Kidney (tissue), 14 donors: ENCODE data around the gene C2CD3. TPM values are rescaled to one million over a fixed set of nuclear protein-coding genes. Genes with fewer than 3 reads are reported as not detected.

Source experiments
- DNase-seq, 5 donors: peaks; one replicate each; pipeline ENCODE4 v3.0.0-alpha.2; 2013 to 2020
- FAIRE-seq: peaks from 2 replicates; lab custom pipeline; 2012; peaks lifted over from hg19 to GRCh38; lab: Jason Lieb, UNC
- H3K27ac ChIP-seq, 2 donors: one replicate each; pipeline ENCODE4 v1.7.0; 2013; ENCODE audit warnings: low read depth in 2 of 2, low read length in 2 of 2, inconsistent platforms in 1 of 2
- H3K27me3 ChIP-seq: one replicate; pipeline ENCODE4 v1.7.1; 2013; ENCODE audit warnings: low read length, inconsistent platforms; ENCODE audit not compliant: control insufficient read depth, insufficient read depth
- H3K36me3 ChIP-seq, 3 donors: one replicate each; pipeline versions ENCODE4 v1.7.0 to v1.7.1; 2013; ENCODE audit warnings: low read length in 3 of 3, control low read depth in 1 of 3, inconsistent platforms in 1 of 3; ENCODE audit not compliant: insufficient read depth in 3 of 3, control insufficient read depth in 2 of 3
- H3K4me1 ChIP-seq, 3 donors: one replicate each; pipeline versions ENCODE4 v1.7.0 to v1.7.1; 2013; ENCODE audit warnings: low read length in 3 of 3, inconsistent platforms in 1 of 3, low read depth in 1 of 3; ENCODE audit not compliant: control insufficient read depth in 2 of 3, insufficient read depth in 2 of 3
- H3K4me3 ChIP-seq, 3 donors: one replicate each; pipeline versions ENCODE4 v1.7.0 to v1.8.1; 2013; ENCODE audit warnings: low read length in 3 of 3, control low read depth in 1 of 3, inconsistent platforms in 1 of 3
- H3K9ac ChIP-seq, 3 donors: one replicate each; pipeline versions ENCODE4 v1.7.0 to v1.7.1; 2013; ENCODE audit warnings: low read length in 3 of 3, control low read depth in 1 of 3, inconsistent platforms in 1 of 3
- H3K9me3 ChIP-seq, 3 donors: one replicate each; pipeline versions ENCODE4 v1.7.0 to v1.7.1; 2013; ENCODE audit warnings: low read length in 3 of 3, control low read depth in 1 of 3, inconsistent platforms in 1 of 3; ENCODE audit not compliant: control insufficient read depth in 2 of 3, insufficient read depth in 1 of 3
- intact Hi-C: fragments of 100-400 bp; cut with DNase I; formaldehyde crosslinking; loops from one replicate; pipeline ENCODE4 v1.11.1; 2022
- polyA plus RNA-seq: library from polyadenylated mRNA; stranded (reverse); fragments of 350-450 nt; fragmentation: Illumina TruSeq; extraction: RNeasy Lipid Tissue Mini Kit (QIAGEN cat#74804); gene quantifications from one replicate; pipeline ENCODE4 v1.2.3, GENCODE V29; 2014; ENCODE audit warnings: low read depth, low replicate concordance; ENCODE audit not compliant: insufficient read depth
- total RNA-seq: library from RNA; stranded (reverse); fragmentation: NEBNext Ultra II Directional; extraction: Animal tissue kit (Norgen Biotek cat#: 25700); gene quantifications from one replicate; pipeline ENCODE4 v1.2.1, GENCODE V29; 2021
- TF ChIP-seq, protein P1 (sequence below): IDR thresholded peaks from 3 replicates; pipeline ENCODE4 v1.5.1; 2012; ENCODE audit warnings: mild to moderate bottlenecking, moderate library complexity, borderline replicate concordance; ENCODE audit not compliant: insufficient read depth; ENCODE audit errors: extremely low read depth
- donor health status: control.
- donor health status: control.
- donor health status: control.
- donor health status: control.
- donor health status: control.
- donor health status: DM: yes; HTN: yes; CAD: no.
- donor health status: Normal renal cell carcinoma (clear cell type).

Gene C2CD3
- total and polyA plus RNA-seq, 2 donors from 2014 or later: 5.6 to 28.7 TPM

DNA sequence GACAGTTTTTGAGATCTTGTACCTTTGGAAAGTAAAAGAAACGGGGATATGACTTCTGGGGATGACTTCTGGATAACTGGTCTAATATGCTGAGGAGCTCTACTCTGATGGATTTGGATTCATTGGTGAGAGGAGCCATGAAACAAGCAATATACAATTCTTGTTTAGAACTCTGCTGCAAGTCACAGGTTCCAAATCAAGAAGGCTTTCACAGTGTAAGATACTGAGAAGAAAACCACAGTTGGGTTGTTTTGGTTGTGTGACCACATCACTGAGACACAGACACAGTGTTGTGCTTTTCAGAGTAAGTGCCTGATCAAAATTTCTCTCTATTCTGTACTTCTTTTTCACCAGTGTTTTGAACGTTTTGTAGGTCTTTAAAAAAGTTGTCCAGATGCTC is 175.1 kb downstream of the C2CD3 start:
- intact Hi-C loops: no loop called here

DNA sequence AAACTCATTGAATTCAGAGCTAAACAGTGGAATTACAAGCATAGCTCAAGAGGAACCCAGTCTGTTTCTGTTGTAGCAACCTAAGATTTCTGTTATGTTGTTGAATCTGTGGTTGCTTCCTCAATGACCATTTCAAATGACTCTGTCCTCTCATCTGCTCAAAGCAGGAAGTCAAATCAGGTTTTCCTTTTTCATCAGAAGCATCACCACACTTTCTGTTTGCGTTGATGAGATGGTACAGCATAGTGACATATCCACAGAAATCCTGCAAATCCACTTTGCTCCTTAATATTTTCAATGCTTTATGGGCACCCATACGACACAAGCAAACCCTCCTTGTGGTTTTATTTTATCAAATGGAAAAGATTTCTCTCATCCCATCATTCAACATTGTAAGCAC is 175.6 kb downstream of the C2CD3 start:
- Histone ChIP-seq H3K9me3 (no peaks in the 10 kb centered on the region), H3K4me3 (no peak overlapping the region), H3K9ac (no peak overlapping the region), H3K36me3 (no peaks in the 10 kb centered on the region), H3K27ac (no peak overlapping the region), H3K4me1 (no peaks in the 10 kb centered on the region), H3K27me3 (no peaks in the 10 kb centered on the region)
- intact Hi-C loops: no loop called here
- DNase-seq: no peak
- TF ChIP-seq, protein P1, sequence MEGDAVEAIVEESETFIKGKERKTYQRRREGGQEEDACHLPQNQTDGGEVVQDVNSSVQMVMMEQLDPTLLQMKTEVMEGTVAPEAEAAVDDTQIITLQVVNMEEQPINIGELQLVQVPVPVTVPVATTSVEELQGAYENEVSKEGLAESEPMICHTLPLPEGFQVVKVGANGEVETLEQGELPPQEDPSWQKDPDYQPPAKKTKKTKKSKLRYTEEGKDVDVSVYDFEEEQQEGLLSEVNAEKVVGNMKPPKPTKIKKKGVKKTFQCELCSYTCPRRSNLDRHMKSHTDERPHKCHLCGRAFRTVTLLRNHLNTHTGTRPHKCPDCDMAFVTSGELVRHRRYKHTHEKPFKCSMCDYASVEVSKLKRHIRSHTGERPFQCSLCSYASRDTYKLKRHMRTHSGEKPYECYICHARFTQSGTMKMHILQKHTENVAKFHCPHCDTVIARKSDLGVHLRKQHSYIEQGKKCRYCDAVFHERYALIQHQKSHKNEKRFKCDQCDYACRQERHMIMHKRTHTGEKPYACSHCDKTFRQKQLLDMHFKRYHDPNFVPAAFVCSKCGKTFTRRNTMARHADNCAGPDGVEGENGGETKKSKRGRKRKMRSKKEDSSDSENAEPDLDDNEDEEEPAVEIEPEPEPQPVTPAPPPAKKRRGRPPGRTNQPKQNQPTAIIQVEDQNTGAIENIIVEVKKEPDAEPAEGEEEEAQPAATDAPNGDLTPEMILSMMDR: no peak
- no peak for FAIRE-seq

More for the DNA sequence above, 175.1 kb downstream of the C2CD3 start:
- Histone ChIP-seq H3K4me3 (no peak overlapping the region), H3K36me3 (no peaks in the 10 kb centered on the region), H3K4me1 (no peaks in the 10 kb centered on the region), H3K27ac (no peak overlapping the region), H3K9me3 (no peaks in the 10 kb centered on the region), H3K27me3 (no peaks in the 10 kb centered on the region), H3K9ac (no peak overlapping the region)
- no peak for DNase-seq
- no peak for FAIRE-seq
- TF ChIP-seq, protein P1: no peak

DNA sequence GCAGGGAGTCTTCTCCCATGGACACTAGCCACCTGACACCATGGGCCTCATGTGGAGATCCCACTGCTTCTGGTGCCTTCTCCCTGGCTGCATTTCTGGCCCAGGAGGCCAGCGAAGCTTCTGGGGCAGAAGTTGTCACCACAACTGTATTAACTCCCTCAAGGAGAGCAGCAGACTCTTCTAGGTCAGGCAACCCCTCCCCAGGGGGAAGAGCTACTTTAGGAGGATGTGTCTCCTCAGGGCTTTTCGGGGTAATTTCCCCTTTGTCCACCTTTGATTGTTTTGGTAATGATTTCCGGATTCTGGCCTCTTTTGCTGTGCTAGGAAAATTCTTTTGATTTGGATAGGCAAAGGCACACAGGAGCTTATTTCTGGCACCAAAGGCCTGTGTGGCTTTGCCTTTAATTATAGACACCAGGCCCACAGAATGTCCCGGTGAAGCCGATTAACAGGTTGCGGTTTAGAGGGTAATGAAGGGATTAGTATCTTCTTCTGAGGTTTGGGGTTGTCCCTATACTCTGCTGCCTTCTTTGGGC is 179.3 kb downstream of the C2CD3 start:
- H3K9ac ChIP-seq: no peak overlapping the region
- H3K9me3 ChIP-seq: no peaks in the 10 kb centered on the region
- TF ChIP-seq, protein P1: no peak
- H3K27me3 ChIP-seq: no peaks in the 10 kb centered on the region
- DNase-seq (peak in 2 of 5 donors; percentile 11 to 22), FAIRE-seq (no peak)
- H3K27ac ChIP-seq: no peak overlapping the region
- H3K36me3 ChIP-seq: no peaks in the 10 kb centered on the region
- H3K4me3 ChIP-seq: no peak overlapping the region
- no peaks in the 10 kb centered on the region for H3K4me1 ChIP-seq
- intact Hi-C loops: no loop called here

DNA sequence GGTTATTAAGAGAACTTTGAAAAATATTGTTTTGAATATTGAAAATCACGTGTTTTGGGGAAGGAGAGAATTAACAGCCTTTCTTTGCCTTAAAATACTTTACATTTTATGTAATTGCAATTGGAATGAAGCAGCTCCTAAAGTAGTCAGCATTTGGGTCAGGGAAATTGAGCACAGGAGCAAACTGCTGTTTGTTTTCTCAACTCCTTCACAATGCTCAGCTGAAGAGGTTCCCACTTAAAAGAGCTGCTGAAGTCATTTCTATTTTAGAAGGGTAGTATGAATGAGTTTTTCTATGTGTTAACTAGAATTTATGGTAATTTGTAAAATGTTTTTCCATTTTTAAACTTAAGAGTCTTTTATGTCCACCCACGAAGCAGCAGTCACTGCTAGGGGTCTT is 180.1 kb downstream of the C2CD3 start:
- DNase-seq (no peak), FAIRE-seq (no peak)
- Histone ChIP-seq H3K36me3 (no peaks in the 10 kb centered on the region), H3K27ac (no peak overlapping the region), H3K9me3 (no peaks in the 10 kb centered on the region), H3K27me3 (no peaks in the 10 kb centered on the region), H3K4me1 (no peaks in the 10 kb centered on the region), H3K9ac (no peak overlapping the region), H3K4me3 (no peak overlapping the region)
- intact Hi-C loops: no loop called here
- TF ChIP-seq, protein P1: no peak
